Measurements from ENCODE around the gene SLC4A1AP.

Gene SLC4A1AP

GRCh38 chr2:27634291-27634690, 29.4 kb upstream of the SLC4A1AP start:
- no peaks in the 10 kb centered on the region for H3K9me3 ChIP-seq (ENCODE audit: control insufficient read depth, insufficient read depth, low read length)
- no peaks in the 10 kb centered on the region for H3K4me1 ChIP-seq (ENCODE audit: control insufficient read depth, insufficient read depth, low read length)
- no peaks in the 10 kb centered on the region for H3K27me3 ChIP-seq (ENCODE audit: control insufficient read depth, insufficient read depth, low read length)
- peaks cover 24% of the 10 kb centered on the region for H3K36me3 ChIP-seq (ENCODE audit: control insufficient read depth, insufficient read depth, low read length)
- no peak overlapping the region for H3K9ac ChIP-seq (ENCODE audit: low read depth, low read length)
- H3K4me3 ChIP-seq (ENCODE audit: low read depth, low read length) = no peak overlapping the region

DNA sequence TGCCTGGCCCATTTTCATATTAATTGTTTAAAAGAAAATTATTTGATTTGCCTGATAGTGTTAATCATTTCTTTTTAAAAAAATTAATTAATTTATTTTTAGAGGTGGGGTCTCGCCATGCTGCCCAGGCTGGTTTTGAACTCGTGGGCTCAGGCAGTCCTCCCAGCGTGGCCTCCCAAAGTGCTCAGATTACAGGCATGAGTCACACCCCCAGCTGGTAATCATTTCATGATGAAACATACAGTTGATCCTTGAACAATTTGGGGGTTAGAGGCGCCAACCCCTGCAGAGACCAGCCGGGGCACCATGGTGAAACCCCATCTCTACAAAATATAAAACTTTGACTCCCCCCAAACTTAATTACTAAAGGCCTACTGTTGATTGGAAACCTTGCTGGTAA, 26.9 kb upstream of the SLC4A1AP start:
- H3K9ac ChIP-seq (ENCODE audit: low read depth, low read length) = no peak overlapping the region
- H3K27me3 ChIP-seq (ENCODE audit: control insufficient read depth, insufficient read depth, low read length) = no peaks in the 10 kb centered on the region
- no peaks in the 10 kb centered on the region for H3K4me1 ChIP-seq (ENCODE audit: control insufficient read depth, insufficient read depth, low read length)
- H3K4me3 ChIP-seq (ENCODE audit: low read depth, low read length) = no peak overlapping the region
- H3K9me3 ChIP-seq (ENCODE audit: control insufficient read depth, insufficient read depth, low read length) = no peaks in the 10 kb centered on the region
- H3K36me3 ChIP-seq (ENCODE audit: control insufficient read depth, insufficient read depth, low read length) = peaks cover 24% of the 10 kb centered on the region

DNA sequence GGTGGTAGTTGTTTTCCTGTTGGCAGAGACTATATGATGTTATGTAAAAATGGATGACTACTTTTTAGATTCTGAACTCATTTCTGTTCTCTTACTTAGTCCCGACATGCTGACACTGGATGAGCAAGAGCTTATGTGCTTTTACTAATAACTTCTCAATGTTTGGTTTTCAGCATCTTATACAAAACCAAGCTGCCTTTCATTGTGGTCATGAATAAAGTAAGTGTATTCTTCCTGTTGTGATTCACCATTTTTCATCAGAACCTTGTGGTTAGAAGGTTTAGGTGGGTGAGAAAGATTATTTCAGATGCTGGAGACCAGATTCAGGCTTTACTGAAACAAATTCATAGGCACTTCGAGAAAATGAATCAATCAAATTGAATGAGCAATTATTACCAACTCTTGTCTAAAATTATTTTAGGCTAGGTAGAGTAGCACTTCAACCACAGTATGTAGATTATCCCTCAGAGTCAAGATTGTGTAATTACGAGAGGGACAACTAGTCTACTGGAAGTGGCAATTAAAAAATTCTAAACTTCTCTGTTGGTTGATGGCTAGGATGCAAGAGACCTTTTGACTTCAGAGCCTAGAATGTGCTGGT, 25.6 kb upstream of the SLC4A1AP start:
- no peaks in the 10 kb centered on the region for H3K4me1 ChIP-seq (ENCODE audit: control insufficient read depth, insufficient read depth, low read length)
- no peak overlapping the region for H3K4me3 ChIP-seq (ENCODE audit: low read depth, low read length)
- no peaks in the 10 kb centered on the region for H3K9me3 ChIP-seq (ENCODE audit: control insufficient read depth, insufficient read depth, low read length)
- no peaks in the 10 kb centered on the region for H3K27me3 ChIP-seq (ENCODE audit: control insufficient read depth, insufficient read depth, low read length)
- no peak overlapping the region for H3K9ac ChIP-seq (ENCODE audit: low read depth, low read length)
- peaks cover 24% of the 10 kb centered on the region for H3K36me3 ChIP-seq (ENCODE audit: control insufficient read depth, insufficient read depth, low read length)

- peaks cover 24% of the 10 kb centered on the region for H3K36me3 ChIP-seq (ENCODE audit: control insufficient read depth, insufficient read depth, low read length)
Observed at GRCh38 chr2:27638709-27639108, 25.0 kb upstream of the SLC4A1AP start.

DNA sequence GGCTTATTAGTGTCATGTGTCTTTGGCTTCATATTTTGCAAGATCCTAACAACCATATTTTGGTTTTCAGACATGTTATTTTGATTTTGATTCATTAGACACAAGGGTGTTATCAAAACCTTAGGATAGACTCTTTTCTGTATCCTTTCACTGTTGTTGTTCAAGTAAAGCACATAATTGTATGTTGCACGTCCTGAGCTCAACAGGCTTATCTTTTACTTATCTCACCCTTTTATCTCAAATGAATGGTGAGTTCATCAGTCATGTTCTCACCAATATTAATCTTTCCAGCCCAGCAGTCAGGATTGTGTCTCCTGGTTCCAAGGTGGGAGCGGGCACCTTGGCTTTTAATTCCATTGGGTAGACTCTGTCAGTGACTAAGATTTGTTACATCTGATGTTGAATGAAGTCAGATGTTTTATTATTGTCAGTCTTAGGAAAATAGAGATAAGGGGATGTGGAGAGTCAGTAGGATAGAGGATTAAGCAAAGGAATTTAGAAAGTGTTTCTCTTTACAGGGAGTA, 22.9 kb upstream of the SLC4A1AP start:
- no peaks in the 10 kb centered on the region for H3K4me1 ChIP-seq (ENCODE audit: control insufficient read depth, insufficient read depth, low read length)
- H3K4me3 ChIP-seq (ENCODE audit: low read depth, low read length) = no peak overlapping the region
- H3K9me3 ChIP-seq (ENCODE audit: control insufficient read depth, insufficient read depth, low read length) = no peaks in the 10 kb centered on the region
- H3K36me3 ChIP-seq (ENCODE audit: control insufficient read depth, insufficient read depth, low read length) = peaks cover 15% of the 10 kb centered on the region
- H3K9ac ChIP-seq (ENCODE audit: low read depth, low read length) = no peak overlapping the region
- no peaks in the 10 kb centered on the region for H3K27me3 ChIP-seq (ENCODE audit: control insufficient read depth, insufficient read depth, low read length)

More at GRCh38 chr2:27638709-27639108, 25.0 kb upstream of the SLC4A1AP start:
- no peaks in the 10 kb centered on the region for H3K9me3 ChIP-seq (ENCODE audit: control insufficient read depth, insufficient read depth, low read length)
- no peaks in the 10 kb centered on the region for H3K4me1 ChIP-seq (ENCODE audit: control insufficient read depth, insufficient read depth, low read length)
- H3K9ac ChIP-seq (ENCODE audit: low read depth, low read length) = no peak overlapping the region
- H3K4me3 ChIP-seq (ENCODE audit: low read depth, low read length) = no peak overlapping the region
- no peaks in the 10 kb centered on the region for H3K27me3 ChIP-seq (ENCODE audit: control insufficient read depth, insufficient read depth, low read length)

DNA sequence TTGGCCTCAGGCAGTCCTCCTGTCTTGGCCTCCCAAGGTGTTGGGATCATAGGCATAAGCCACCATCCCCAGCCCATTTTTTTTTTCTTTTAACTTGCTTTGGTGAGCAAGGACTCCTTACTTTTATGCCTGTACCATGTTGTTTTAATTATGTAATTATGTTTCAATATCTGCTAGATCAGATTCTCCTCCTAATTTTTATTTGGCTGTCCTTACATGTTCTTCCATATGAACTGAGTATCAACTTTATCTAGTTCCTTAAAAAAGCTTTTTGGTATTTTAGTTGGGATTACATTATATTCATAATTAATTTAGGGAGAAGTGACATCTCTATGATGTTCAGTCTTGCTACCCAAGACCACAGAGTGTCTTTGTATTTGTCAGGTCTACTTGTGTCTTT, 18.5 kb upstream of the SLC4A1AP start:
- Histone ChIP-seq H3K27me3 (ENCODE audit: control insufficient read depth, insufficient read depth, low read length) (no peaks in the 10 kb centered on the region), H3K36me3 (ENCODE audit: control insufficient read depth, insufficient read depth, low read length) (peaks cover 19% of the 10 kb centered on the region), H3K9ac (ENCODE audit: low read depth, low read length) (no peak overlapping the region), H3K9me3 (ENCODE audit: control insufficient read depth, insufficient read depth, low read length) (no peaks in the 10 kb centered on the region), H3K4me1 (ENCODE audit: control insufficient read depth, insufficient read depth, low read length) (no peaks in the 10 kb centered on the region), H3K4me3 (ENCODE audit: low read depth, low read length) (no peak overlapping the region)

- no peaks in the 10 kb centered on the region for H3K27me3 ChIP-seq (ENCODE audit: control insufficient read depth, insufficient read depth, low read length)
- H3K9ac ChIP-seq (ENCODE audit: low read depth, low read length) = no peak overlapping the region
- H3K9me3 ChIP-seq (ENCODE audit: control insufficient read depth, insufficient read depth, low read length) = no peaks in the 10 kb centered on the region
- H3K4me3 ChIP-seq (ENCODE audit: low read depth, low read length) = no peak overlapping the region
- H3K36me3 ChIP-seq (ENCODE audit: control insufficient read depth, insufficient read depth, low read length) = peaks cover 23% of the 10 kb centered on the region
- no peaks in the 10 kb centered on the region for H3K4me1 ChIP-seq (ENCODE audit: control insufficient read depth, insufficient read depth, low read length)
Observed at GRCh38 chr2:27647289-27647688, 16.4 kb upstream of the SLC4A1AP start.

DNA sequence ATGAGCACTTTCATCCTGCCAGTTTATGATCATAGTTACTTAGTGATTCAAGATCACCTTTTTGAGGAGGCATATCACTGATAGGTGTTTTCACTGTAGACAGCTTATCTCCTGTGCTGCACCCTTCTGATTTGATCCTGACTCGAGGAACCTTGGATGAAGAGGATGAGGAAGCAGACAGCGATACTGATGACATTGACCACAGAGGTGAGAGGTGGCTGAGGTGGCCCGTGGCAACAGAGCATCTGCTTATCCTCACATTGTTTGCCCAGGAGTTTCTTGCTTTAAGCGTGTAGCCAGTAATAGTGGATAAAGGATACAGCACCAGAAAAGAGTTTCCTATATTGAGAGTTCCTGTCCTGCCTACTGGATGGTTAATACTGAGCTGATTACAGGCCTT, 16.0 kb upstream of the SLC4A1AP start:
- Histone ChIP-seq H3K4me1 (ENCODE audit: control insufficient read depth, insufficient read depth, low read length) (no peaks in the 10 kb centered on the region), H3K36me3 (ENCODE audit: control insufficient read depth, insufficient read depth, low read length) (peaks cover 23% of the 10 kb centered on the region), H3K4me3 (ENCODE audit: low read depth, low read length) (no peak overlapping the region), H3K27me3 (ENCODE audit: control insufficient read depth, insufficient read depth, low read length) (no peaks in the 10 kb centered on the region), H3K9me3 (ENCODE audit: control insufficient read depth, insufficient read depth, low read length) (no peaks in the 10 kb centered on the region), H3K9ac (ENCODE audit: low read depth, low read length) (no peak overlapping the region)

GRCh38 chr2:27651056-27651455, 12.6 kb upstream of the SLC4A1AP start:
- H3K4me3 ChIP-seq (ENCODE audit: low read depth, low read length) = no peak overlapping the region
- peaks cover 22% of the 10 kb centered on the region for H3K36me3 ChIP-seq (ENCODE audit: control insufficient read depth, insufficient read depth, low read length)
- no peaks in the 10 kb centered on the region for H3K4me1 ChIP-seq (ENCODE audit: control insufficient read depth, insufficient read depth, low read length)
- H3K27me3 ChIP-seq (ENCODE audit: control insufficient read depth, insufficient read depth, low read length) = no peaks in the 10 kb centered on the region
- H3K9ac ChIP-seq (ENCODE audit: low read depth, low read length) = no peak overlapping the region
- no peaks in the 10 kb centered on the region for H3K9me3 ChIP-seq (ENCODE audit: control insufficient read depth, insufficient read depth, low read length)

- H3K9ac ChIP-seq (ENCODE audit: low read depth, low read length) = no peak overlapping the region
- peaks cover 20% of the 10 kb centered on the region for H3K36me3 ChIP-seq (ENCODE audit: control insufficient read depth, insufficient read depth, low read length)
- H3K27me3 ChIP-seq (ENCODE audit: control insufficient read depth, insufficient read depth, low read length) = no peaks in the 10 kb centered on the region
- no peaks in the 10 kb centered on the region for H3K9me3 ChIP-seq (ENCODE audit: control insufficient read depth, insufficient read depth, low read length)
- no peaks in the 10 kb centered on the region for H3K4me1 ChIP-seq (ENCODE audit: control insufficient read depth, insufficient read depth, low read length)
- no peak overlapping the region for H3K4me3 ChIP-seq (ENCODE audit: low read depth, low read length)
Observed at GRCh38 chr2:27652341-27652740, 11.3 kb upstream of the SLC4A1AP start.

GRCh38 chr2:27652790-27653189, 10.9 kb upstream of the SLC4A1AP start:
- no peaks in the 10 kb centered on the region for H3K27me3 ChIP-seq (ENCODE audit: control insufficient read depth, insufficient read depth, low read length)
- H3K4me1 ChIP-seq (ENCODE audit: control insufficient read depth, insufficient read depth, low read length) = no peaks in the 10 kb centered on the region
- H3K36me3 ChIP-seq (ENCODE audit: control insufficient read depth, insufficient read depth, low read length) = peaks cover 16% of the 10 kb centered on the region
- H3K9me3 ChIP-seq (ENCODE audit: control insufficient read depth, insufficient read depth, low read length) = no peaks in the 10 kb centered on the region
- no peak overlapping the region for H3K4me3 ChIP-seq (ENCODE audit: low read depth, low read length)
- no peak overlapping the region for H3K9ac ChIP-seq (ENCODE audit: low read depth, low read length)

GRCh38 chr2:27653397-27653796, 10.3 kb upstream of the SLC4A1AP start:
- Histone ChIP-seq H3K4me3 (ENCODE audit: low read depth, low read length) (no peak overlapping the region), H3K9ac (ENCODE audit: low read depth, low read length) (no peak overlapping the region), H3K36me3 (ENCODE audit: control insufficient read depth, insufficient read depth, low read length) (peaks cover 13% of the 10 kb centered on the region), H3K4me1 (ENCODE audit: control insufficient read depth, insufficient read depth, low read length) (no peaks in the 10 kb centered on the region), H3K9me3 (ENCODE audit: control insufficient read depth, insufficient read depth, low read length) (no peaks in the 10 kb centered on the region), H3K27me3 (ENCODE audit: control insufficient read depth, insufficient read depth, low read length) (no peaks in the 10 kb centered on the region)

Measured in iPS-15b (cell line).